ENCODE measurements around the gene TMIGD3. TPM values are rescaled to one million over a fixed set of nuclear protein-coding genes. Genes with fewer than 3 reads are reported as not detected.
A peak's percentile ranks its signal among the peaks of the same experiment; 100 is the strongest.

The TMIGD3 gene
- total RNA-seq, 2 donors from 2014 or later: not detected

DNA sequence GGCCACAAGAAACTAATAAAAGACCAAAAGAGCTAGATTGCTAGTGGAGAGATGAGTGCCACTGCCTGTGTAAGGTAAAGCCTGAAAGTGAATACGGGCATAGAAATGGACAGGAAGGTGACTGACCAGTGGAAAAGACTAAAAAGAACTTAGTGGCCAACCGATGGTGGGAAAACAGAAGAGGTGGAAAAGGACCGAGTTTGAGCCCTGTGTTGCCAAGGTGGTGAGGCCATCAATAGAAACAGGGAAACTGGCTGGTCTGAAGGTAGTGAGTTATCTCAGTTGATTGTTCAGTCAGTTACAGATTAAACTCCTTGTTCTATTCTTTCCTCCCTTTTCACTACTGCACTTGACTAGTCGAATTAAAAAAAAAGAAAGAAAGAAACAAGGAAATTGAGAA, 56.9 kb downstream of the TMIGD3 start:
- ATAC-seq (no peak), DNase-seq (ENCODE audit: low spot score) (no peak)
- Mint-ChIP-seq H3K27me3 (no peaks in the 10 kb centered on the region), H3K36me3 (peaks cover 30% of the 10 kb centered on the region), H3K4me1 (ENCODE audit: low read depth in 2 of 2) (peaks cover 40 to 47% of the 10 kb centered on the region in 2 donors), H3K27ac (peak overlapping the region; percentile 28 to 100), H3K4me3 (peak overlapping the region; percentile 100), H3K9me3 (no peaks in the 10 kb centered on the region)

DNA sequence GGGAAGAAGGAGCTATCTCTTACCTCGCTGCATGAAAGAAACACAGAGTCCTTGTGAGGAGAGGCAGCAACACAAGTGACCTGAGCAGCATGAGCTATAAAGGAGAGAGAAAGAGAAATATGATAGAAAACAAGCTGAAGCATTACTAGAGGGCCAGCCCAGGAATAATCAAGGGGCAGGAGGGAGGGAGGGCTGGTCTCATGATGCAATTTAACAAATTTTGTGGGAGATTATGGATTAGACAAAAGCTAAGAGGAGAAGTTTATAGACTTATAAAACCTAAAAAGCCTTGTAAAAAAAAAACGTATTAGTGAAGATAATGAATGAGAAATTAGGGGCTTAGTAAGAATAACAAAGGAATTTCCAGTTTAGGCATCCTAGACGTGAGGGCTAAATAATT, 59.4 kb downstream of the TMIGD3 start:
- Mint-ChIP-seq H3K27ac (peak overlapping the region in 1 of 2 donors; percentile 10), H3K36me3 (peaks cover 33% of the 10 kb centered on the region), H3K9me3 (no peaks in the 10 kb centered on the region), H3K4me1 (ENCODE audit: low read depth in 2 of 2) (peaks cover 21 to 23% of the 10 kb centered on the region in 2 donors), H3K4me3 (no peak overlapping the region), H3K27me3 (no peaks in the 10 kb centered on the region)
- no peak for ATAC-seq
- DNase-seq (ENCODE audit: low spot score): no peak

DNA sequence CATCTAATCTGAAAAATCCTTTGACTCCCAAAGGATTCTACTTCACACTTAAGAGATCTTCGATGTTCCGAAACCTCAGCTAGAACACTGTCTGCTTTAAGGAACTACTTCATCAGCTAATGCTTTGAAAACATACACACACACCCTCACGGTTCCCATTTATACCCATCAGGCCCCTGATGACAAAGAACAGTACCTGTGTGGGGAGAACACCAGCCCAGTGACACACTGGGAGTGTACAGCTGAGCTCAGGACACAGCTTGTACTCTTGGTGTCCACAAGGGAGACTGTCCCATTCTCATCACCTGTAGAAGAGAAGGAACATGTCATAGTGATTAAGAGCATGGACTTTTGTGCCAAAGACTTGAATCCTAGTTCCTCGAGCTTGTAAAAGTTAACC, 61.0 kb downstream of the TMIGD3 start:
- Mint-ChIP-seq H3K36me3 (peaks cover 33% of the 10 kb centered on the region), H3K4me3 (no peak overlapping the region), H3K27me3 (no peaks in the 10 kb centered on the region), H3K27ac (no peak overlapping the region), H3K4me1 (ENCODE audit: low read depth in 2 of 2) (peaks cover 11 to 12% of the 10 kb centered on the region in 2 donors), H3K9me3 (no peaks in the 10 kb centered on the region)
- peak in 1 of 2 donors; percentile 49 for ATAC-seq
- DNase-seq (ENCODE audit: low spot score): no peak

DNA sequence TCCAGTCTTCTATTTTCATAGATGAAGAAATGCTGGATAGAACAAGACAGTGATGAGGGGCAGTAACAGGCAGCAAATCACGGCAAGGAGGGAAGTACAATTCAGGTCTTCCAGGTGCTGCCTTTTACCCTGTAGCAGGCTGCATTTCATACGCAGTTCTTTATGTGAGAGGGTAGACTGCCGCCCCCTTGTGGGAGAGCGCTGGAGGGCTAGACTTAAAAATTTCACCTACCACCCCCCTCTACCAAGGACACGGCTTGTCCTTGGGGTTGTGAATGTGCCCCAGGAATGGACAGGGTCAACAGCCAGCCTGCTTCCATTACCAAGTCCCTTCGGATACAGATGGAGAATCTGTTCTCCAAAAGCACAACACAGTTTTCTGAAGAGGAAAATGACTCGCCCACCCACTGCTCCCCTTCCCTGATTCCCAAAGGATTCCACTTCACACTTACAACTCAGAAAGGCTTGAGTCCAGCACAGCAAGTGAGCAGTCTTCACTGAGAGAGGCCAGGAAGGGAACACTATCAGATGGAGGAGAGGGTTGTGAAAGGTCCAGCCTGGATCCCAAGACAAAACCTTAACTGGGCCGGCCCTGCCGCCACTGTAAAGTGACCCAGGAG, 61.8 kb downstream of the TMIGD3 start:
- Mint-ChIP-seq H3K4me3 (no peak overlapping the region), H3K27me3 (no peaks in the 10 kb centered on the region), H3K9me3 (no peaks in the 10 kb centered on the region), H3K36me3 (peaks cover 32% of the 10 kb centered on the region), H3K4me1 (ENCODE audit: low read depth in 2 of 2) (peaks cover 5 to 7% of the 10 kb centered on the region in 2 donors), H3K27ac (no peak overlapping the region)
- DNase-seq (ENCODE audit: low spot score) (no peak), ATAC-seq (peak in 1 of 2 donors; percentile 48)

DNA sequence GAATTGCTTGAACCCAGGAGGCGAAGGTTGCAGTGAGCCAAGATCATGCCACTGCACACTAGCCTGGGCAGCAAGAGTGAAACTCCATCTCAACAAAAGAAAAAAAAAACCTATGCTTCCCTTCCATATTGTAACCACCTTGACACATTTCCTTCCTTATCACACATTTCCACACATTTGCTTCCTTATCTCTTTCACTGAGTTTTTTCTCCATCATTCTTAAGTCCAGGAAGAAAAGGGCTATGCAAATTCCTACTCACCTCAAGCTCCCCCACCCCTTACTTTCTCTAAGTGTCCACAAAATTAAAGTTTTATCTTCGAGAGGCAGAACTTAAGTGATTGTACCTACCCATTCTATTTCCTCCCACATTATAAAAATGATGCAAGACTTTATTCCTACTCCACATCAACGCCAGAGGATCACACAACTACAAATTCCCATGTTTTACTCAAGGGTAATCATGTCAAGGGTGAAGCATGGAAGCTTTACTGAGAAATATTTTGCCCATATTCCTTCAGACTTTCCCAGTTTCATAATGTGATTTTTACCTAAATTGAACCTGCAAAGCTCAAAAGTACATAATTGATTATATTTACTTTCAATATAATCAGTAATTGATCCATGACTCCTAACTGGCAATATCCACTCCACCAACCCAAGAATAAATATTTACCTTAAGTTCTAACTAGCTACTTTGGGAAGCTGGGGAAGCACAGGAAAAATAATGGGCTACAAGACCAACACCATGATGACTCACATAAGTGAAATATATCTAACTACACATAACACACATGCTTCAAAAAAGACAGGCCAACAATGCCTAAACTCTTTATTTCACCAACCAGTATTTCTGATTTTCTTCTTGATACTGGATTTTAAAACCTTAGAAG, 63.7 kb downstream of the TMIGD3 start:
- ATAC-seq (no peak), DNase-seq (ENCODE audit: low spot score) (no peak)
- no peaks in the 10 kb centered on the region for H3K9me3 Mint-ChIP-seq
- peaks cover 25% of the 10 kb centered on the region for H3K36me3 Mint-ChIP-seq
- peak overlapping the region in 1 of 2 donors; percentile 36 for H3K27ac Mint-ChIP-seq
- peaks cover 0 to 3% of the 10 kb centered on the region in 2 donors for H3K4me1 Mint-ChIP-seq (ENCODE audit: low read depth in 2 of 2)
- H3K27me3 Mint-ChIP-seq: no peaks in the 10 kb centered on the region
- H3K4me3 Mint-ChIP-seq: no peak overlapping the region

DNA sequence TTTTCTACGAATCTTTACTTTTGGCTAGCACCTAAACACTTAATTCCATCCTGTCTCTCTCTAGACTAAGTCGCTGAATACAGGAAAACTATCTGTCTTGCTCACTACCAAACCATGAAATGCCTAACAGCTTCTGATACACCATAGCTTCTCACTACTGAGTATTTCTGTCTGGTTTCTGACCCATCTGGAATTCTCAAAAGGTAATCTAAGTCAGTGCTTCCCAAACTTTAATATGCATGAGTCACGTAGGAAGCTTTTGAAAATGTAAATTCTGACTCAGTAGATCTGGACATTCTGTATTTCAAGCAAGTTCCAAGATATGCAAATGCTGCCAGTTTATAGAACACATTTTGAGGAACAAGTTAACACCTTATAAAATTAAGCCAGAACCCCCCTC, 66.7 kb downstream of the TMIGD3 start:
- DNase-seq (ENCODE audit: low spot score) (no peak), ATAC-seq (no peak)
- H3K4me1 Mint-ChIP-seq (ENCODE audit: low read depth in 2 of 2): no peaks in the 10 kb centered on the region
- no peaks in the 10 kb centered on the region for H3K9me3 Mint-ChIP-seq
- no peaks in the 10 kb centered on the region for H3K27me3 Mint-ChIP-seq
- H3K4me3 Mint-ChIP-seq: no peak overlapping the region
- H3K36me3 Mint-ChIP-seq: peaks cover 16% of the 10 kb centered on the region
- no peak overlapping the region for H3K27ac Mint-ChIP-seq

Other genes starting within 250 kb of the TMIGD3 start
- gene CHIA, start 212.8 kb downstream of the TMIGD3 start, total RNA-seq: not detected
- gene OVGP1, start 75.9 kb downstream of the TMIGD3 start, total RNA-seq: 1 to 10 TPM; 1.1 to 1.6 TPM
- 10 to 100 TPM; 27.6 to 67.1 TPM for gene WDR77, start 54.4 kb downstream of the TMIGD3 start, total RNA-seq
- 100 to 1,000 TPM; 188 to 272 TPM for gene ATP5PB, start 54.2 kb downstream of the TMIGD3 start, total RNA-seq
- 1 to 10 TPM; 3.3 to 3.9 TPM for gene C1orf162, start 29.6 kb downstream of the TMIGD3 start, total RNA-seq
- gene ADORA3, start within 50 bp of the TMIGD3 start, total RNA-seq: not detected
- gene RAP1A, start 116.2 kb upstream of the TMIGD3 start, total RNA-seq: 100 to 1,000 TPM in 1 of 2 donors, 10 to 100 TPM in 1; 97.8 to 138 TPM
- gene INKA2, start 235.8 kb upstream of the TMIGD3 start, total RNA-seq: under 1 TPM in 1 of 2 donors, not detected in 1; 0.45 TPM